T-helper 17 cell (primary cell): ENCODE measurements around the gene ADCYAP1R1. TPM values are rescaled to one million over a fixed set of nuclear protein-coding genes. Genes with fewer than 3 reads are reported as not detected.

Experiments
- ATAC-seq: fragments of 150-1000 bp; cut with Tn5 transposase; 2 replicates; pipeline ENCODE4 v1.10.0; 2021; ENCODE audit warnings: mild to moderate bottlenecking, moderate library complexity
- DNase-seq, 3 donors: peaks; one replicate each; pipeline versions ENCODE4 v3.0.0 to v3.0.0-alpha.2; 2020 to 2021
- H3K9me3 ChIP-seq: one replicate; pipeline ENCODE4 v1.7.0; 2013; ENCODE audit warnings: low read length, mild to moderate bottlenecking; ENCODE audit not compliant: control insufficient read depth, poor library complexity, severe bottlenecking
- H3K27ac Mint-ChIP-seq: one replicate; pipeline ENCODE4 v1.8.0; 2022; ENCODE audit warnings: mild to moderate bottlenecking, moderate library complexity, mixed read lengths
- H3K27me3 Mint-ChIP-seq: one replicate; pipeline ENCODE4 v1.8.0; 2022; ENCODE audit warnings: mixed read lengths
- H3K36me3 Mint-ChIP-seq: one replicate; pipeline ENCODE4 v1.8.0; 2022; ENCODE audit warnings: low read depth, mixed read lengths
- H3K4me1 Mint-ChIP-seq: one replicate; pipeline ENCODE4 v1.8.0; 2022; ENCODE audit warnings: mild to moderate bottlenecking, mixed read lengths
- H3K4me3 Mint-ChIP-seq: one replicate; pipeline ENCODE4 v1.8.0; 2022; ENCODE audit warnings: mild to moderate bottlenecking, moderate library complexity, mixed read lengths
- total RNA-seq, 4 donors: library from RNA in 2 of 4; stranded (reverse) in 2 of 4; gene quantifications; one replicate each; pipeline ENCODE4 v1.2.3 and lab custom pipeline; 2022 to 2026

Gene ADCYAP1R1
- total RNA-seq, 2 donors from 2014 or later, result not detected

DNA sequence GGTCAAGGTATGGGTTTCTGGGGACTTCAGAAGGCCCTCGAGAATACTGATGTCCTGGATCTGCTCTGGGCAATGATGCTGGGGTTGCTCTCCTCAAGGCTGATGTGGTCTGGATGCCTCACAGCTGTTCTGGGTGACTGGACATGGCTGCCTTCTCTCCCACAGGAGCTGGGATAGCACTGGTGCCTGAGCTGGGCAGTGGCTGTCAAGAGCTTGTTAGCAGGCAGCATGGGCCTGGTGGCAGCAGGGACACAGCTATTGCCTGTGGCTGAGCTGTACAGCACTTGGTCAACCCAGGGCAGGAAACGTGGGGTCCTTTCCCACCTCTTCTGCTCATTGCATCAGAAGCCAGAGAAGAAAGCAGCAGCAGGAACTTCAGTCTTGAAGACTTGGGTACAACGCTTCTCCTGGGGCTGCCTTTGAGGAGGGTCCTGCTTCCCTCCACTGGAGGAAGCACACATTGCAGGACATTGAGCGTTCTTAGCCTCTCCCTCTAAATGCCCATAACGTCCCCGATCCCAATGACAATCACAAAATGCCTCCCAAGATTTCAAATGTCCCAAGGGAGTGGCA lies 13.0 kb downstream of the ADCYAP1R1 start:
- DNase-seq, result no peak
- no peak for ATAC-seq
- Mint-ChIP-seq H3K27ac (no peak overlapping the region), H3K4me1 (peaks cover 9% of the 10 kb centered on the region), H3K36me3 (no peaks in the 10 kb centered on the region), H3K4me3 (no peak overlapping the region), H3K27me3 (peaks cover 15% of the 10 kb centered on the region)
- H3K9me3 ChIP-seq, result no peaks in the 10 kb centered on the region

DNA sequence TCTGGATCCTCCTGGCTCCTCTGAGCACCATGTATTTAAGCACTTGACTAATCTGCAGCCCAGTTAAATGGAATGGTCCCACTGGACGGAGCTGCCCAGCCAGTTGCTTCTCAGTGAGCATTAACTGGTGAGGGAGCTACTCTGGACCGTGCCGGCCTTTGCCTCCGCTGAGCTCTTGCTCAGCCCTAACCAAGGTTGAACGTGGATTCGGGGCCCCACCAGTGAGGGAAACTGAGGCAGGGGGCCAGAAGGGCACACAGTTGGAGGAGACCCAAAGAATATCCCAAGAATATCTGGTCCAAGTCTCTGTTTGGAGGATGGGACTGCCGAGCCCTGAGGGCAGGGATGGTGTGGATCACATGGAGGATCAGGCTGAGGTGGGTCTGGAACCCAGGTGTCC lies 13.7 kb downstream of the ADCYAP1R1 start:
- no peaks in the 10 kb centered on the region for H3K9me3 ChIP-seq
- ATAC-seq, result no peak
- H3K4me3 Mint-ChIP-seq, result no peak overlapping the region
- H3K27ac Mint-ChIP-seq, result no peak overlapping the region
- H3K27me3 Mint-ChIP-seq, result peaks cover 15% of the 10 kb centered on the region
- H3K36me3 Mint-ChIP-seq, result no peaks in the 10 kb centered on the region
- DNase-seq, result no peak
- peaks cover 4% of the 10 kb centered on the region for H3K4me1 Mint-ChIP-seq

DNA sequence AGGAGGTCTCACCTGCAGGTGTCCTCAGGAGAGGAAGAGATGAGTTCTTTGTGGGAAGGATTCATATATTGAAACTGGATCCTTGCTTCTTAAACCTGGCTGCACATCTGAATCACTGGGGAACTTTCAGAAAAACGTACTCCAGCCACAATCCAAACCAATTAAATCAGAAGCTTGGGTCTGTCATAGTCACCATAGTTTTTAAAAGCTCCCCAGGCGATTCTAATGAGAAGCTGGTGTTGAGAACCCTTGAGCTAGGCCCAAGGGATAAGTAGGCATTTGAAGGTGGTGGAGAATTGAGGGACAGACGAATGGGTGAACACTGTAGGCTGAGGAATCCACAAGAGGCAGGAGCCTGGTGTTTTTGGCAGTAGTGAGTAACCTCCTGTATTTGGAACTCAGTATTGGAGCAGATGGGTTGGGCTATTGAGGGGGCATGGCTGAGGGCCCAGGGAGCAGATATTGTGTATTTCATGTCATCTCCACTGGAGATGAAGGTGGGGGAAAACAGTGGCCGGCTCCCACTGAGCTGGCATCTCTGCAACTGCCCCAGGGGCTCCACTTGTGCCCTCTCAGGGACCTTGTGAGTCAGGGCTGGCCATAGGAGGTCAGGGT lies 14.5 kb downstream of the ADCYAP1R1 start:
- no peak overlapping the region for H3K27ac Mint-ChIP-seq

DNA sequence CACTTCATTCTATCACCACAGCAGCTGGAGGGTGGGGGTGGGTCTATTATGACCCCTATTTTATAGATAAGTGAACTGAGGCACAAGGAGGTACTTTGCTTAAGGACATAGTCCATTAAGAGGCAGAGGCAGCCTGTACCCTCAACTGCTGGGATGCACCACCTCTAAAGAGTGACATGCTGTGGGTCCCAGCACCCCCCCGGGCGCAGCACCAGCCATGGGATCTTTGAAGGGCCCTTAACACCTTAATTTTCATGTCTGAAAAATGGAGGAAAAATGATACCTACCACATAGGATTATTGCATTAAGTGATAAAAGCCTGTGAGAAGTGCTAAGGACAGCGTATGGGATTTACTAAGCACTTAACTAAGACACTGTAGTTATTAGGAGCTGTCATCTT lies 15.4 kb downstream of the ADCYAP1R1 start:
- peaks cover 3% of the 10 kb centered on the region for H3K4me1 Mint-ChIP-seq
- H3K4me3 Mint-ChIP-seq, result no peak overlapping the region
- no peak for DNase-seq
- H3K27ac Mint-ChIP-seq, result no peak overlapping the region
- no peaks in the 10 kb centered on the region for H3K9me3 ChIP-seq
- H3K27me3 Mint-ChIP-seq, result peaks cover 15% of the 10 kb centered on the region
- no peak for ATAC-seq
- H3K36me3 Mint-ChIP-seq, result no peaks in the 10 kb centered on the region

More for the DNA sequence above, 14.5 kb downstream of the ADCYAP1R1 start:
- H3K9me3 ChIP-seq, result no peaks in the 10 kb centered on the region
- H3K4me3 Mint-ChIP-seq, result no peak overlapping the region
- peaks cover 3% of the 10 kb centered on the region for H3K4me1 Mint-ChIP-seq
- peaks cover 15% of the 10 kb centered on the region for H3K27me3 Mint-ChIP-seq
- no peak for DNase-seq
- ATAC-seq, result no peak
- no peaks in the 10 kb centered on the region for H3K36me3 Mint-ChIP-seq

DNA sequence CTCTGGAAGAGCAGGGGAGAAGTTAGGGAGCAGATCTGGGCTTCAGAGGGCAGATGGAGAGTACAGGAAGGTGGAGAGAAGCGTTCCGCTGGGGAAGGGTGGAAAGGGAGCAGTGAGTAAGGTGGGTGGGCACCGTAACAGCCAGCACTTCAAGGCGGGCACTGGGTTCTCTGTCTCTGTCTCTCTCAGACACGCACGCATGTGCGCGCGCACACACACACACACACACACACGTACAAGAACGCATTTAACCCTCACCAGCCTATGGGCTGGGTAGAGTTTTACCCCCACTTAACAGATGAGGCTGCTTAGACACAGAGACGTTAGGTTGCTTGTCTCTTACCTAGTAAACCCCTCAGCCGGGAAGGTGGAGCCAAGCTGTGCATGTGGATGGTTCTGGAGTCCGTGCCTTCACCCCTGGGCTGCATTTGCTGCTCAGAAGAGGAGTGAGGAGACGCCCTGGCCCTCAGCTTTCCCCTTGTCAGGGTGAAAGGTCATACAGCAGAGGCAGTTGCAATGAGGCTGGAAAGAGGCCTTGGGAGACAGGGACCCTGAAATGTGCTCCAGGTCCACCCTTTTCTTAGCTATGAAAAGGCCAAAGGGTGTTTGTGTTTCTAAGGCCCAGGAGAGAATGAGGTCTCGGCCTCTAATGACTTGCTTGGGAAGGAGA lies 16.0 kb downstream of the ADCYAP1R1 start:
- Mint-ChIP-seq H3K4me3 (no peak overlapping the region), H3K36me3 (no peaks in the 10 kb centered on the region), H3K4me1 (peaks cover 3% of the 10 kb centered on the region), H3K27me3 (peaks cover 18% of the 10 kb centered on the region), H3K27ac (no peak overlapping the region)
- DNase-seq (no peak), ATAC-seq (no peak)
- H3K9me3 ChIP-seq, result no peaks in the 10 kb centered on the region

DNA sequence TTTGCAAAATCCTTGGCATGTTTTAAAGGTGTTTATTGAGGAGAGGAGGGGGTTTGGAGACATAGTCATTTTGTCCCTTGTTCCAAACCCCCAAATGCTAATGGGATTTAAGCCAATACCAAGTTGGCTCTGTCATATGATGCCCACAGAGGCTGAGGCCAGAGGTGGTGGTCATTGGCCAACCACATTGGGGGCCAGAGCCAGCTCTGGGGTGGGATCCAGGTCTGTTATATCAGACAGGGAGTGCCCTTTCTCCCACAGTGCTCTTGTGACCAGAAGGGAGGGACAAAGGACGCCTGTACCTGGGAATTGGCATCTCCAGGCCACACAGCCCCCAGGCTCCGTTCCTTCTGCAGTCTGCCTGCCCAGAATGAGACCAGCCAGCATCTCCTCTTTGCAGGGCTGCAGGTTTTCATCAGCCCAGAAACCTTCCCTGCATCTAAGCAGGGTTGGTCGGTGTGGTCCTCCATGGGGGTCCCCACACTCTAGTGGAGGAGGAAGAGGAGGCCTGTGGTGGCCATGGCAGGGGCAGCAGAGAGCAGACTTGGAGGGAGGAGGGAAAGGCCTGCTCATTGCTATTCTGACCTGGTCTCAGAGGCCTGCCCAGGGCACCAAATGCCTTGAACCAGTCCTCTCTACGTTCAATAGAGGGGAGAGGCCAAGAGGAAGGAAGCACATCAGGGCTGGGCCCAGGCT lies 17.9 kb downstream of the ADCYAP1R1 start:
- peaks cover 3% of the 10 kb centered on the region for H3K4me1 Mint-ChIP-seq
- H3K36me3 Mint-ChIP-seq, result no peaks in the 10 kb centered on the region
- no peak overlapping the region for H3K27ac Mint-ChIP-seq
- ATAC-seq (no peak), DNase-seq (no peak)
- H3K27me3 Mint-ChIP-seq, result peaks cover 21% of the 10 kb centered on the region
- no peaks in the 10 kb centered on the region for H3K9me3 ChIP-seq
- no peak overlapping the region for H3K4me3 Mint-ChIP-seq

DNA sequence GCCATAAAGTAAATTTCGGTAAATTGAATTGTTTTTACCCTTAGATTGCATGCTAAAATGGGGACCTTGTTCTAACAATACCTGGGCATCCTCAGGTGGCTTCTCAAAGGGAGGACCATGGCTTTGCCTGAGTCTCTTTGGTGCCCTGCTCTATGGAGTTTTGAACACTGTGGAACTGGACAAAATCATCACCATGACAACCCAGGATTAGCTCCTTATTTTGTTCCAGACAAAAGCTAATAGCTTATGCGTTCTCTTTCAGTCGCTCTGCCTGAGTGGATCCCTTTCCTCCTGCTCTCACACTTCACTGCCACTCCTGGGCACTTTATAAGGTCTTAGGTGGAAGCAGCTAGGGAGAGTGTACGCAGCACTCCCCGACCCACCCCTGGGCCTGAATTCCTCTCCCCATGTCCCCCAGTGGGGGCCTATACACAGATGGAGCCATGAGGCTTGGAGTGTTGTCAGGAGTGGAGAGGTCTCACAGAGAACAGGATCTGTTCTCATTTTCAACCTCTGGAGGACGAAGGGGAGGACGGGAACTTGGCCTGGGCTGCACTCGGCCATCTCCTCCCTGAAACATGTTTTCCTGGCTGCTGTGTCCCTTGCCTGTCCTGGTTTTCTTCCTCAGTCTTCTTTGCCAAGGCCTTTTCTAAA lies 19.0 kb downstream of the ADCYAP1R1 start:
- Mint-ChIP-seq H3K4me3 (no peak overlapping the region), H3K27ac (no peak overlapping the region), H3K36me3 (no peaks in the 10 kb centered on the region), H3K4me1 (peaks cover 3% of the 10 kb centered on the region), H3K27me3 (peaks cover 16% of the 10 kb centered on the region)
- DNase-seq (no peak), ATAC-seq (no peak)
- no peaks in the 10 kb centered on the region for H3K9me3 ChIP-seq

DNA sequence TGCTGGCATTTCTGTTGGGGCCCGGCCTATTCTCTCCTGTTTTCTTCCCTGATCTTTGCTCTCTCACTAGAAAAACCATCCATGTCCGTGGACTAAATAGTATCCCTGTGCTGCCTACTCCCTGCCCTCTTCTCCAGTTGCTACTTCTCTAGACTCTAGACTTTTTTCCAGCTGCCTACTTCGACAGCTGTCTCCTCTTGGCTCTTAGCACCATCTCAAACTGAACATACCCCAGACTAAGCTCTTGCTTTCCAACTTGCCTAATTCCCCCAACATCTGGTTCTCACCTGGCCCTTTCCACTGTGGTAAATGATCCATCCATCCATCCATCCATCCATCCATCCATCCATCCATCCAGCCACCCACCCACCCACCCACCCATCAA lies 19.5 kb downstream of the ADCYAP1R1 start:
- DNase-seq (no peak), ATAC-seq (no peak)
- H3K9me3 ChIP-seq, result no peaks in the 10 kb centered on the region
- Mint-ChIP-seq H3K4me1 (peaks cover 3% of the 10 kb centered on the region), H3K36me3 (no peaks in the 10 kb centered on the region), H3K27me3 (peaks cover 11% of the 10 kb centered on the region), H3K4me3 (no peak overlapping the region), H3K27ac (no peak overlapping the region)

DNA sequence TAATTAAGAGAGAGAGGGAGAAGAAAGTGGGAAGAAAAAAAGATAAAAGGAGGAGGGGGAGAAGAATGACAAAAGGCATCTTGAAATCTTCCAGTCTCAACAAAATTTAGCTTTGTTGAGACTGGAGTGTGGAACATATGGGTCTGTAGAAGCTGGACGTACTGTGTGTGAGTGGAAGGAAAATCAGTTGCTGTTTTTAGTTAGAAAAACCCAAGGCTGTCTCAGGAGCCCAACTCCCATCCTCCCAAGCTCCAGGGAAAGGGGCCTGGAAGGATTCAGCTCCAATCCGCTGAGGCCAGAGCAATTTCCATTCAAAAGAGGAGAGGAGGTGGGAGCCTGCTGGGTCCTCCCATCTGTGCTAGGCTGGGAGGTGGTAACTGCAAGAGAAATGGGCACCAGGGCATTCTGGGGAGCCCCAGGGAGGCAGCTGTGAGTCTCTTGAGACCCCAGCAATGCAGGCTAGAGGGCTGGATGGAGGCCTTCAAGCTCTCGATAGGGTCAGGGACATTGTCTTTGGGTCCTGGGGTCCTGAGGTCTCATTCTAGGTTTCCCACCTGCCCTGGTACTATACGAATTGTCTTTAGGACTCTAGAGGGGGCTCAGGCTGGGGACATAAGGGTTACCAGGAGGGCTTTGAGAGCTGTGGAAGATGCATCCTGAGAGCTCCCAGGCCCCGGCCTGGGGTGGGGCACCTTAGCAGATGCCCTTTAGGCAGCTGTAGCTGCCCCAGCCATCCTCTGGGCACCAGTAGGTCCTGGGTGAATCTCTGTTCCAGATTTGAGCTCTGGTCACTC lies 21.4 kb downstream of the ADCYAP1R1 start:
- DNase-seq (no peak), ATAC-seq (no peak)
- no peaks in the 10 kb centered on the region for H3K9me3 ChIP-seq
- no peak overlapping the region for H3K27ac Mint-ChIP-seq
- H3K4me1 Mint-ChIP-seq, result no peaks in the 10 kb centered on the region
- H3K27me3 Mint-ChIP-seq, result peaks cover 10% of the 10 kb centered on the region
- H3K4me3 Mint-ChIP-seq, result no peak overlapping the region
- no peaks in the 10 kb centered on the region for H3K36me3 Mint-ChIP-seq

DNA sequence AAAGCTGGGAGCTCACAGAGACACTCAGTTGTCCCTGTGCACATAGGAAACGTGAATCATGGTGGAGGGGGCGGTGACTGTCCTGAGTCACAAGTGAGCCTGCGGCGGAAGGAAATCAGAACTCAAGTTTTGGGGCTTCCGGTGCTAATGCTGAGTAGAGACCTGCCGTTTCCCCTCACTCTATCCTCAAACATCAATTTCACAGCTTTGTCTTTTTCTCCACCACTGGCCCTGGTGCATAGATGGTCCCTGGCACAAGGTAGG lies 21.9 kb downstream of the ADCYAP1R1 start:
- peaks cover 13% of the 10 kb centered on the region for H3K27me3 Mint-ChIP-seq
- H3K9me3 ChIP-seq, result no peaks in the 10 kb centered on the region
- H3K4me3 Mint-ChIP-seq, result no peak overlapping the region
- no peak overlapping the region for H3K27ac Mint-ChIP-seq
- H3K36me3 Mint-ChIP-seq, result no peaks in the 10 kb centered on the region
- H3K4me1 Mint-ChIP-seq, result no peaks in the 10 kb centered on the region
- ATAC-seq (no peak), DNase-seq (no peak)

DNA sequence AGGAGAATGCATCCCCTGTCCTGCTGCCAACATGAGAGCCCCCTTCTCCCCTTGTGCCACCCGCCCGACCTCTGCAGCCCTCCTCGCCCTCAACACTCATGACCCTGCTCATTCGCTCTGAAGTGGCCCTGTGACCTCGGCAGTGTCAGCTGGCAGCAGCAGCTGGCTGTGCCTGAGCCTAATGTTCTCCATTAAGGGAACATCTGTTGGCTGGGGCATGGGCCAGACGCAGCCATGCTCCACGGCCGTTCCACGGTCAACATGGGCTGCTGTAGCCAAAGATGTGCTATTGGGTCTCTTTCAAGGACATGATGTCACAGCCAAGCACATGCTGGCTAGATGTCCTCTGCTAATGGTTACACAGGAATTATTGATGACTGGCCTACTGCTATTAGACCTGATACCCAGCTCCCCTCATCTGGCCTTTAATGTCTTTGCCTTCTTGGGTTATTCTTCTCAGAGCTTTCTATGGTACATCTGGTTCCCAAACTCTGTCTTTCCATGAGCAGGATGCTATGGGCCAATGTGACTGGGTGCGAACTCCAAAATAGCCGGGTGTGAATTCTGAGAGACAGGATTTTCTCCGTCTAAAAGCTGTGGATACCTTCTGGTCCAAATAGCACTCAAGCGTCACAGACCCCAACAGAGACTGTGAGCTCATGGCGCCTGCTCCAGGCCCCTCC lies 22.4 kb downstream of the ADCYAP1R1 start:
- ATAC-seq (no peak), DNase-seq (no peak)
- no peak overlapping the region for H3K4me3 Mint-ChIP-seq
- no peaks in the 10 kb centered on the region for H3K9me3 ChIP-seq
- H3K27ac Mint-ChIP-seq, result no peak overlapping the region
- H3K4me1 Mint-ChIP-seq, result no peaks in the 10 kb centered on the region
- no peaks in the 10 kb centered on the region for H3K36me3 Mint-ChIP-seq
- H3K27me3 Mint-ChIP-seq, result peaks cover 16% of the 10 kb centered on the region

DNA sequence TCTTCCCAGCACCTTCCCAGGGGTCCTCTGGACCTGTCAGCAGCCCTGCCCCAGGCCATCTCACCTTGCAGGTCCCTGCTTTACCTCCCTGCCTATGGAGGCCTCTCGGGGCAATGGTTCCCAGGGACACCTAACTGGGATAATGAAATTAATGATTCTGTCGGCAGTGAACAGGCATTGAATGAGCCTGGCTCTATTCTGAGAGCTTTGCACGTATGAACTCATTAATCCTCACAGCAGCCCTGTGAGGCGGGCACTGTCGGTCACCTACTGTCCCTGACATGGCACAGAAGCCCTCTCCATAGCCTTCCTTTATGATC lies 22.9 kb downstream of the ADCYAP1R1 start:
- H3K4me3 Mint-ChIP-seq, result no peak overlapping the region
- DNase-seq (no peak), ATAC-seq (no peak)
- H3K27me3 Mint-ChIP-seq, result peaks cover 19% of the 10 kb centered on the region
- H3K36me3 Mint-ChIP-seq, result no peaks in the 10 kb centered on the region
- H3K27ac Mint-ChIP-seq, result no peak overlapping the region
- H3K9me3 ChIP-seq, result no peaks in the 10 kb centered on the region
- no peaks in the 10 kb centered on the region for H3K4me1 Mint-ChIP-seq
